Measurements from ENCODE around the gene AK9.

AK9 gene

DNA sequence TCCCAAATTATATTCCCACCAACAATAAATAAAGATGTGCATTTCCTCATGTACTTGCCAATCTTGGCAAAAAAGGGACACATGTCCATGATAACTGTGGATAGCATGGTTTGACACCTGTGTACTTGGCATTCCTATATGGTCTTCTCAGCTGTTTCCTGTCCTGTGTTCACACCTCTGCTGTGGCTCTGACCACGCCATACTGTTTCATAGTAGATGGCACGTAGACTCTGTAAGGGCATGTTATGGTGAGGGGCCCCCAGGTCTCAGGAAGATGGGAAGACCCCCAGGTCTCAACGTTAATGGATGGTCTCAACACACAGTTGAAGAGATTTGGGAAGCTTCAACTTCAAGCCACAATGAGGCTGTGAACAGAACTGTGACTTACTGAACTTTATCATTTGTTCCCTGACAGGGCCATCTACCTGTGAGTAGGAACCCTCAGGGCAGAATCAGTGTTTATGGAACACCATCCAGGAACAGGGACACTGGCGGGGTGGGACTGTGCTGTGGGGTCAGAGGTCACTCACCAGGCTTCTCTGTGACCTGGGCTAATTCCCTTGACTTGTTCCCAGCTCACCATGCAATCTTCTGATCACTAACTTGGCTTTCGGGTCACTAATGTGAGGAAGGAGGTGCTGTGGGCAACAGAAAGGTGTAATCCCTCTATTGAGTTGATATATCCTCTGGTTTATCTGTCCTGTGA, 219.7 kb downstream of the AK9 start:
- no peak overlapping the region for H2BK120ac ChIP-seq (ENCODE audit: low read depth, low read length)
- DNase-seq = no peak
- no peaks in the 10 kb centered on the region for H3K27me3 ChIP-seq (ENCODE audit: insufficient read depth, low read length, poor library complexity)
- WGBS (ENCODE audit: extremely low coverage, insufficient coverage, low lambda C conversion rate) = no CpG with 5 or more reads among the region's 5 CpGs
- no peak overlapping the region for H3K9ac ChIP-seq (ENCODE audit: low read length)
- peaks cover 28% of the 10 kb centered on the region for H3K36me3 ChIP-seq (ENCODE audit: control insufficient read depth, insufficient read depth, low read length)
- no peak overlapping the region for H3K18ac ChIP-seq (ENCODE audit: low read length)
- no peak overlapping the region for H3K4me2 ChIP-seq (ENCODE audit: low read length)
- peaks cover 22% of the 10 kb centered on the region for H3K79me1 ChIP-seq (ENCODE audit: low read length)
- H2BK15ac ChIP-seq (replicated peaks; ENCODE audit: low read depth) = no peak overlapping the region
- H3K4ac ChIP-seq (ENCODE audit: low read depth, low read length) = no peak overlapping the region
- no peaks in the 10 kb centered on the region for H3K4me1 ChIP-seq (ENCODE audit: control insufficient read depth, low read depth, low read length)
- H3K23ac ChIP-seq (ENCODE audit: low read length) = no peak overlapping the region
- no peak overlapping the region for H2BK5ac ChIP-seq (ENCODE audit: low read length)
- H3K79me2 ChIP-seq (ENCODE audit: control insufficient read depth, insufficient read depth, low read length) = no peaks in the 10 kb centered on the region
- no peak overlapping the region for H3K27ac ChIP-seq (ENCODE audit: low read depth, low read length)
- H3K4me3 ChIP-seq (ENCODE audit: low read length) = no peak overlapping the region
- H4K5ac ChIP-seq (ENCODE audit: low read length) = no peak overlapping the region
- no peak overlapping the region for H4K8ac ChIP-seq (ENCODE audit: low read depth, low read length)
- H2AK5ac ChIP-seq (ENCODE audit: low read length) = no peak overlapping the region
- no peak overlapping the region for H3K56ac ChIP-seq (ENCODE audit: low read length)

DNA sequence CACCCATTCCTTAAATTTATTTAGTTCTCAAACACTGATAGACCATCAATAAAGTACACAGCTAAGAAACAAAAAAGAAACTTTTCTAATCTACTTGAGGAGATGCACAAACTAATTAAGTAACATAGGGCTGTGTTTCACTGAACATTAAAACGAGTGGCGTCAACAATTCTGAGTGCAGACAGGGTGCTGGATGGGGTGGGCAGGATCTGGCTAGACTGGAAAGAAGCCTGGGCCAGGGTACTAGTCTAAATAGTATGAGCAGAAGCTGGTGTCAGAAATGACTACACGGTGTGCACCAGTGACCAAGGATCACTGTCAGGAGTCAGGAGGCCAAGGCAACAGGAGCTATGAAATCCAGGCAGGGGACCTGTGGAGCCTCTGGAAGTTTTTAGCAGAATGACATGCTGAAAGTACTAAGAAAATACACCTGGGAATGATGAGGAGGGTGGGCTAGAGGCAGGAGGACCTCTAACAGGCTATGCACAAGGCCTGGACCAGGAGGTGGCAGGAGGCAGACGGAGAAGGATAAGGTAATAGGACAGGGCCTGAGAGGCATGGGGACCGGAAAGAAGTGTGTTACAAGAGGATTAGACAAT, 221.3 kb downstream of the AK9 start:
- Histone ChIP-seq H2AK5ac (ENCODE audit: low read length) (no peak overlapping the region), H3K4ac (ENCODE audit: low read depth, low read length) (no peak overlapping the region), H3K18ac (ENCODE audit: low read length) (no peak overlapping the region), H3K79me2 (ENCODE audit: control insufficient read depth, insufficient read depth, low read length) (no peaks in the 10 kb centered on the region), H3K23ac (ENCODE audit: low read length) (no peak overlapping the region), H3K36me3 (ENCODE audit: control insufficient read depth, insufficient read depth, low read length) (peaks cover 32% of the 10 kb centered on the region), H3K4me3 (ENCODE audit: low read length) (no peak overlapping the region), H4K5ac (ENCODE audit: low read length) (no peak overlapping the region), H3K27me3 (ENCODE audit: insufficient read depth, low read length, poor library complexity) (no peaks in the 10 kb centered on the region), H3K79me1 (ENCODE audit: low read length) (peaks cover 22% of the 10 kb centered on the region), H3K4me2 (ENCODE audit: low read length) (no peak overlapping the region), H2BK120ac (ENCODE audit: low read depth, low read length) (no peak overlapping the region), H3K27ac (ENCODE audit: low read depth, low read length) (no peak overlapping the region), H3K9ac (ENCODE audit: low read length) (no peak overlapping the region), H3K56ac (ENCODE audit: low read length) (no peak overlapping the region), H2BK15ac (replicated peaks; ENCODE audit: low read depth) (no peak overlapping the region), H4K8ac (ENCODE audit: low read depth, low read length) (no peak overlapping the region), H2BK5ac (ENCODE audit: low read length) (no peak overlapping the region), H3K4me1 (ENCODE audit: control insufficient read depth, low read depth, low read length) (no peaks in the 10 kb centered on the region)
- no CpG with 5 or more reads among the region's 5 CpGs for WGBS (ENCODE audit: extremely low coverage, insufficient coverage, low lambda C conversion rate)
- no peak for DNase-seq

DNA sequence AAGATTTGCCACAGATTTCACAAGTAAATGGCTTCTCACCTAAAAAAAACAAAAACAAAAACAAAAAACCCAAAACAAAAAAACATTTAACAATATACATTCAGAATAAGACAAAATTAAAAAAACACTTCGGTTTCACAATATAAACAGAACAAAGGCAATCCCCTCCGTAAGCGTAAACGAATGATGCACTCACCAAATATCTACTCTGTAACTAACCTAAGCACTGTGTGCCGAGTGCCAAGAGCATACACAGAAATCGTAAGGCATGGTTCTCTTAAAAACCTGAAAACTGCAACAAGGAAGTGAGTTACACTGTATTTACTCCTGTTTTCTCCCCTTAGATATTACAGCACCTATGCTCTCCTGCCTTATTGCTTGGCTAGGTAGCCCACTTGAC, 223.3 kb downstream of the AK9 start:
- no peak overlapping the region for H2BK5ac ChIP-seq (ENCODE audit: low read length)
- H3K9ac ChIP-seq (ENCODE audit: low read length) = no peak overlapping the region
- H2AK5ac ChIP-seq (ENCODE audit: low read length) = no peak overlapping the region
- H3K18ac ChIP-seq (ENCODE audit: low read length) = no peak overlapping the region
- no peak overlapping the region for H3K23ac ChIP-seq (ENCODE audit: low read length)
- no peaks in the 10 kb centered on the region for H3K79me2 ChIP-seq (ENCODE audit: control insufficient read depth, insufficient read depth, low read length)
- no peak overlapping the region for H3K4ac ChIP-seq (ENCODE audit: low read depth, low read length)
- H3K27ac ChIP-seq (ENCODE audit: low read depth, low read length) = no peak overlapping the region
- peaks cover 25% of the 10 kb centered on the region for H3K36me3 ChIP-seq (ENCODE audit: control insufficient read depth, insufficient read depth, low read length)
- no peak overlapping the region for H2BK15ac ChIP-seq (replicated peaks; ENCODE audit: low read depth)
- H2BK120ac ChIP-seq (ENCODE audit: low read depth, low read length) = no peak overlapping the region
- 100% methylated on average over 1 of the region's 6 CpGs for WGBS (ENCODE audit: extremely low coverage, insufficient coverage, low lambda C conversion rate)
- no peaks in the 10 kb centered on the region for H3K27me3 ChIP-seq (ENCODE audit: insufficient read depth, low read length, poor library complexity)
- no peak overlapping the region for H3K4me3 ChIP-seq (ENCODE audit: low read length)
- no peak overlapping the region for H4K8ac ChIP-seq (ENCODE audit: low read depth, low read length)
- H3K4me1 ChIP-seq (ENCODE audit: control insufficient read depth, low read depth, low read length) = no peaks in the 10 kb centered on the region
- peaks cover 17% of the 10 kb centered on the region for H3K79me1 ChIP-seq (ENCODE audit: low read length)
- H3K56ac ChIP-seq (ENCODE audit: low read length) = no peak overlapping the region
- H3K4me2 ChIP-seq (ENCODE audit: low read length) = no peak overlapping the region
- DNase-seq = no peak
- H4K5ac ChIP-seq (ENCODE audit: low read length) = no peak overlapping the region

DNA sequence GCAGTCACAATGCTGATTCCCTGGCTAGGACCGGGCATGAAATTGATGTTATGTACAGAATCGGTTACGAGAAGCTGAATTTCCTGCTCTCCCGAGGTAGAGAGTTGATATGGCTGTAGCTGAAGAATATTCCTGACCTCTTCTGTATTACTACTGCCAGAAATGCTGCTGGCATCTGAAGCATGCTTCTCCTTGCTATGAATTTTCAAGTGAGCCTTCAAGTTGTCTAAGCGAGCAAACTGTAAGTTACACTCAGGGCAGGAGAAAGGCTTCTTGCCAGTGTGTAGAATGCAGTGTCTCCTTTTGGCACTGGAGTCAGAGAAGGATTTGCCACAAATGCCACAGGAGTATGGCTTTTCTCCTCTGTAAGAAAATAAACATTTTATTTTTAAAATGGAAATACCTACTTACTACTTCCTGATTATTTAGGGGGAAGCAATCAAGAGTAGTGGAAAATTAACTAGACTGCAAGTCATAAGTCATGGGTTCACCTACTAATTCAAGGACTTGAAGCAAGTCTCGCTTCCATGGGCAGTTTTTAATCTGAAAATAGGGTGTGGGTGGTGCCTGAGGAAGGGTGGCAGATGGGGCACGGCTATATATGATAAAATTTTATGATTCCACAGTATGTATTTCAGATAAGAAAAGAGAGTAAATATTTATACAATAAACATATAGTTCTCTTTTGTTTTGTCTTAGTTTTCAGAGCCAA, 224.6 kb downstream of the AK9 start:
- H3K27me3 ChIP-seq (ENCODE audit: insufficient read depth, low read length, poor library complexity) = no peaks in the 10 kb centered on the region
- H3K56ac ChIP-seq (ENCODE audit: low read length) = no peak overlapping the region
- H3K4me3 ChIP-seq (ENCODE audit: low read length) = no peak overlapping the region
- no peak overlapping the region for H3K4me2 ChIP-seq (ENCODE audit: low read length)
- WGBS (ENCODE audit: extremely low coverage, insufficient coverage, low lambda C conversion rate) = no CpG with 5 or more reads among the region's 7 CpGs
- H4K8ac ChIP-seq (ENCODE audit: low read depth, low read length) = no peak overlapping the region
- H3K36me3 ChIP-seq (ENCODE audit: control insufficient read depth, insufficient read depth, low read length) = peaks cover 21% of the 10 kb centered on the region
- H4K5ac ChIP-seq (ENCODE audit: low read length) = no peak overlapping the region
- no peak overlapping the region for H2AK5ac ChIP-seq (ENCODE audit: low read length)
- DNase-seq = no peak
- no peak overlapping the region for H3K9ac ChIP-seq (ENCODE audit: low read length)
- H3K23ac ChIP-seq (ENCODE audit: low read length) = no peak overlapping the region
- no peak overlapping the region for H2BK120ac ChIP-seq (ENCODE audit: low read depth, low read length)
- H3K79me2 ChIP-seq (ENCODE audit: control insufficient read depth, insufficient read depth, low read length) = no peaks in the 10 kb centered on the region
- H2BK15ac ChIP-seq (replicated peaks; ENCODE audit: low read depth) = no peak overlapping the region
- H2BK5ac ChIP-seq (ENCODE audit: low read length) = no peak overlapping the region
- no peak overlapping the region for H3K4ac ChIP-seq (ENCODE audit: low read depth, low read length)
- no peak overlapping the region for H3K18ac ChIP-seq (ENCODE audit: low read length)
- no peak overlapping the region for H3K27ac ChIP-seq (ENCODE audit: low read depth, low read length)
- H3K79me1 ChIP-seq (ENCODE audit: low read length) = peaks cover 9% of the 10 kb centered on the region
- no peaks in the 10 kb centered on the region for H3K4me1 ChIP-seq (ENCODE audit: control insufficient read depth, low read depth, low read length)

DNA sequence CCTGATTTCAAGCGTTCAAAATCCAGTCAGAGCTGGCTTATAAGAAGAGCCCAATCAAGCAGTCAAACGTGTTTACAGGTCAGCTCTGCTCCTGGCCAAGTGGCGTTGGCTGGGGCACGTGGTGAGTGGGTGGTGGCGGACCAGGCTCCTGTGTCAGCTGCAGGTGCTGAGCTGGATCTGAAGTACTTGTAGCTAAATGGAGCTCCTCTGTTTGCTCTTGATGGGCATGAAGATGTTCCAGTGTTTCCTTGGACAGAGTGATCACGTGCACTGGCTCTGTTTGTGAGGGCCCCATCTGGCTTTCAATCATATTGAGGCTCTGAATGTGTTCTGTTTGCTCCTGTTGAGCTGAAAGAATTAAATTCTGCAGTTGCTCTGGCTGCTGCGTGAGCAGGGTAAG, 225.2 kb downstream of the AK9 start:
- Histone ChIP-seq H4K8ac (ENCODE audit: low read depth, low read length) (no peak overlapping the region), H3K56ac (ENCODE audit: low read length) (no peak overlapping the region), H2AK5ac (ENCODE audit: low read length) (no peak overlapping the region), H3K4me3 (ENCODE audit: low read length) (no peak overlapping the region), H2BK120ac (ENCODE audit: low read depth, low read length) (no peak overlapping the region), H3K18ac (ENCODE audit: low read length) (no peak overlapping the region), H3K4me2 (ENCODE audit: low read length) (no peak overlapping the region), H3K36me3 (ENCODE audit: control insufficient read depth, insufficient read depth, low read length) (peaks cover 17% of the 10 kb centered on the region), H3K4me1 (ENCODE audit: control insufficient read depth, low read depth, low read length) (no peaks in the 10 kb centered on the region), H3K4ac (ENCODE audit: low read depth, low read length) (no peak overlapping the region), H3K79me1 (ENCODE audit: low read length) (peaks cover 9% of the 10 kb centered on the region), H3K27me3 (ENCODE audit: insufficient read depth, low read length, poor library complexity) (no peaks in the 10 kb centered on the region), H3K9ac (ENCODE audit: low read length) (no peak overlapping the region), H2BK15ac (replicated peaks; ENCODE audit: low read depth) (no peak overlapping the region), H3K27ac (ENCODE audit: low read depth, low read length) (no peak overlapping the region), H3K23ac (ENCODE audit: low read length) (no peak overlapping the region), H4K5ac (ENCODE audit: low read length) (no peak overlapping the region), H2BK5ac (ENCODE audit: low read length) (no peak overlapping the region), H3K79me2 (ENCODE audit: control insufficient read depth, insufficient read depth, low read length) (no peaks in the 10 kb centered on the region)
- no CpG with 5 or more reads among the region's 7 CpGs for WGBS (ENCODE audit: extremely low coverage, insufficient coverage, low lambda C conversion rate)
- DNase-seq = no peak

Data from mesendoderm (in vitro differentiated cells).